Measurements from ENCODE around the gene B4GALNT4. TPM values are rescaled to one million over a fixed set of nuclear protein-coding genes. Genes with fewer than 3 reads are reported as not detected.

B4GALNT4 gene
- total and polyA plus RNA-seq, 2 of the 13 experiments (the other 11 are each of a cell fraction or from before 2014, with no cell fraction given): 30.5 to 50.1 TPM

- ChIA-PET POLR2A (no interaction called here), CTCF (ENCODE audit: low intra/inter-chr PET ratio, low total read pairs) (no interaction called here)
- 96% methylated on average over 54 of the region's 87 CpGs for WGBS (ENCODE audit: low lambda C conversion rate)
- DNase-seq (ENCODE audit: low spot score) (no peak), ATAC-seq (no peak), FAIRE-seq (no peak)
- no peak overlapping the region for H2AFZ ChIP-seq (ENCODE audit: low read length)
- H3K27me3 ChIP-seq (ENCODE audit: control insufficient read depth in 1 of 2, insufficient read depth in 2 of 2, low read length in 2 of 2): no peaks in the 10 kb centered on the region
- intact Hi-C loops (cut with micrococcal nuclease; ENCODE audit: unreplicated experiment): no loop called here
- H3K36me3 ChIP-seq (replicated peaks in 1 of 2; ENCODE audit: control insufficient read depth in 1 of 2, insufficient read depth in 2 of 2, low read length in 2 of 2): peaks cover 0 to 4% of the 10 kb centered on the region in 2 experiments; a peak in 1 of 5 replicates
- no peak overlapping the region for H3K4me3 ChIP-seq (replicated peaks in 1 of 3; ENCODE audit: insufficient read depth in 1 of 3, low read depth in 2 of 3, low read length in 3 of 3)
- no peak overlapping the region for H3K4me2 ChIP-seq (ENCODE audit: low read depth, low read length)
- H3K79me2 ChIP-seq (ENCODE audit: insufficient read depth, low read length): no peaks in the 10 kb centered on the region
- in situ Hi-C loops (cut with HindIII; ENCODE audit: extremely low pct_ligation_motif_present, low pct_unique_long_range_greater_than_20kb): no loop called here
- no TSS peak for BruUV-seq (replicated peaks)
- no peak overlapping the region for H3K27ac ChIP-seq (ENCODE audit: extremely low read length, insufficient read depth, low read length)
- H4K20me1 ChIP-seq (ENCODE audit: insufficient read depth, low read length): no peaks in the 10 kb centered on the region
- no peak overlapping the region for H3K9ac ChIP-seq (ENCODE audit: insufficient read depth, low read depth, low read length)
- peaks cover 7% of the 10 kb centered on the region; the same call in 1 of the 2 replicates for H3K4me1 ChIP-seq (ENCODE audit: insufficient read depth, low read length)
- H3K9me3 ChIP-seq (ENCODE audit: low read length): no peaks in the 10 kb centered on the region
- TF ChIP-seq ZFX (CRISPR knock-in tag; IDR thresholded peaks at IDR 0.05; ENCODE audit: low read depth) (no peak), ZFP41 (CRISPR knock-in tag; IDR thresholded peaks at IDR 0.05; ENCODE audit: borderline replicate concordance) (no peak), HNF4A (CRISPR knock-in tag; IDR thresholded peaks at IDR 0.05) (no peak), NR2F6 (IDR thresholded peaks at IDR 0.05) (no peak), NR2F6 (CRISPR knock-in tag; IDR thresholded peaks at IDR 0.05) (no peak), ZNF703 (CRISPR knock-in tag; IDR thresholded peaks at IDR 0.05; ENCODE audit: borderline replicate concordance) (no peak), DDIT3 (CRISPR knock-in tag; IDR thresholded peaks at IDR 0.05) (no peak), ZNF44 (CRISPR knock-in tag; IDR thresholded peaks at IDR 0.05) (no peak), AGO2 (optimal IDR thresholded peaks at IDR 0.05; ENCODE audit: low read depth, low read length) (peak; percentile 69), ZHX1 (CRISPR knock-in tag; IDR thresholded peaks at IDR 0.05; ENCODE audit: low read depth) (0 out of 2 replicates have a peak, but pooled peaks have one; percentile 24), THAP9 (CRISPR knock-in tag; IDR thresholded peaks at IDR 0.05; ENCODE audit: borderline replicate concordance) (no peak), SP5 (CRISPR knock-in tag; IDR thresholded peaks at IDR 0.05; ENCODE audit: borderline replicate concordance, low read depth) (no peak), AGO1 (IDR thresholded peaks at IDR 0.05; ENCODE audit: low read depth, low read length, poor library complexity, severe bottlenecking) (peak; percentile 20), LRRFIP1 (CRISPR knock-in tag; conservative IDR thresholded peaks at IDR 0.05) (no peak), ZNF580 (CRISPR knock-in tag; IDR thresholded peaks at IDR 0.05; ENCODE audit: borderline replicate concordance, low read depth) (no peak)
These were observed 10.2 kb downstream of the B4GALNT4 start for GRCh38 chr11:379205-380094.
